Measurements from ENCODE around the gene PRKD2.

- TF ChIP-seq CTCF (IDR thresholded peaks at IDR 0.05): no peak
- TF ChIP-seq POLR2A (IDR thresholded peaks at IDR 0.05): no peak
Measured at GRCh38 chr19:46710687-46711086, 6.2 kb downstream of the PRKD2 start.
